ENCODE data around the gene RSRC1.
"Not testable (repeated sequence)": the region's sequence is repeated elsewhere in the genome, so short reads cannot be mapped to it uniquely, and the experiment has no call there.

Gene RSRC1

GRCh38 chr3:158200955-158201354 lies 91.1 kb downstream of the RSRC1 start:
- no peak overlapping the region for H3K27ac ChIP-seq (ENCODE audit: low read length)
- H3K9me3 ChIP-seq (ENCODE audit: control insufficient read depth in 1 of 2, low read length in 2 of 2): peaks cover 0 to 13% of the 10 kb centered on the region in 2 donors
- H3K4me3 ChIP-seq (ENCODE audit: low read depth in 1 of 2, low read length in 2 of 2): no peak overlapping the region
- H3K36me3 ChIP-seq (ENCODE audit: control insufficient read depth in 1 of 2, insufficient read depth in 2 of 2, low read length in 2 of 2): no peaks in the 10 kb centered on the region
- H3K4me1 ChIP-seq (ENCODE audit: control insufficient read depth in 1 of 2, insufficient read depth in 2 of 2, low read length in 2 of 2): no peaks in the 10 kb centered on the region
- H3K27me3 ChIP-seq (ENCODE audit: low read depth, low read length): no peaks in the 10 kb centered on the region

- no peaks in the 10 kb centered on the region for H3K36me3 ChIP-seq (ENCODE audit: control insufficient read depth in 1 of 2, insufficient read depth in 2 of 2, low read length in 2 of 2)
- H3K9me3 ChIP-seq (ENCODE audit: control insufficient read depth in 1 of 2, low read length in 2 of 2): peaks cover 0 to 6% of the 10 kb centered on the region in 2 donors
- H3K4me3 ChIP-seq (ENCODE audit: low read depth in 1 of 2, low read length in 2 of 2): no peak overlapping the region
- H3K27ac ChIP-seq (ENCODE audit: low read length): no peak overlapping the region
- no peaks in the 10 kb centered on the region for H3K4me1 ChIP-seq (ENCODE audit: control insufficient read depth in 1 of 2, insufficient read depth in 2 of 2, low read length in 2 of 2)
- H3K27me3 ChIP-seq (ENCODE audit: low read depth, low read length): no peaks in the 10 kb centered on the region
Measured at GRCh38 chr3:158205324-158205723, 95.4 kb downstream of the RSRC1 start.

GRCh38 chr3:158205994-158206393 lies 96.1 kb downstream of the RSRC1 start:
- Histone ChIP-seq H3K27ac (ENCODE audit: low read length) (no peak overlapping the region), H3K36me3 (ENCODE audit: control insufficient read depth in 1 of 2, insufficient read depth in 2 of 2, low read length in 2 of 2) (no peaks in the 10 kb centered on the region), H3K4me3 (ENCODE audit: low read depth in 1 of 2, low read length in 2 of 2) (no peak overlapping the region), H3K27me3 (ENCODE audit: low read depth, low read length) (no peaks in the 10 kb centered on the region), H3K9me3 (ENCODE audit: control insufficient read depth in 1 of 2, low read length in 2 of 2) (peaks cover 0 to under 1% of the 10 kb centered on the region in 2 donors), H3K4me1 (ENCODE audit: control insufficient read depth in 1 of 2, insufficient read depth in 2 of 2, low read length in 2 of 2) (no peaks in the 10 kb centered on the region)

GRCh38 chr3:158210067-158210466 lies 100.2 kb downstream of the RSRC1 start:
- no peaks in the 10 kb centered on the region for H3K4me1 ChIP-seq (ENCODE audit: control insufficient read depth in 1 of 2, insufficient read depth in 2 of 2, low read length in 2 of 2)
- no peaks in the 10 kb centered on the region for H3K27me3 ChIP-seq (ENCODE audit: low read depth, low read length)
- H3K36me3 ChIP-seq (ENCODE audit: control insufficient read depth in 1 of 2, insufficient read depth in 2 of 2, low read length in 2 of 2): no peaks in the 10 kb centered on the region
- H3K27ac ChIP-seq (ENCODE audit: low read length): no peak overlapping the region
- no peak overlapping the region for H3K4me3 ChIP-seq (ENCODE audit: low read depth in 1 of 2, low read length in 2 of 2)
- no peaks in the 10 kb centered on the region for H3K9me3 ChIP-seq (ENCODE audit: control insufficient read depth in 1 of 2, low read length in 2 of 2)

- H3K4me1 ChIP-seq (ENCODE audit: control insufficient read depth in 1 of 2, insufficient read depth in 2 of 2, low read length in 2 of 2): no peaks in the 10 kb centered on the region
- H3K27me3 ChIP-seq (ENCODE audit: low read depth, low read length): no peaks in the 10 kb centered on the region
- H3K9me3 ChIP-seq (ENCODE audit: control insufficient read depth in 1 of 2, low read length in 2 of 2): no peaks in the 10 kb centered on the region
- no peaks in the 10 kb centered on the region for H3K36me3 ChIP-seq (ENCODE audit: control insufficient read depth in 1 of 2, insufficient read depth in 2 of 2, low read length in 2 of 2)
- no peak overlapping the region for H3K27ac ChIP-seq (ENCODE audit: low read length)
- no peak overlapping the region for H3K4me3 ChIP-seq (ENCODE audit: low read depth in 1 of 2, low read length in 2 of 2)
Measured at GRCh38 chr3:158213461-158213860, 103.6 kb downstream of the RSRC1 start.

- Histone ChIP-seq H3K36me3 (ENCODE audit: control insufficient read depth in 1 of 2, insufficient read depth in 2 of 2, low read length in 2 of 2) (no peaks in the 10 kb centered on the region), H3K27me3 (ENCODE audit: low read depth, low read length) (no peaks in the 10 kb centered on the region), H3K4me1 (ENCODE audit: control insufficient read depth in 1 of 2, insufficient read depth in 2 of 2, low read length in 2 of 2) (no peaks in the 10 kb centered on the region), H3K4me3 (ENCODE audit: low read depth in 1 of 2, low read length in 2 of 2) (no peak overlapping the region), H3K9me3 (ENCODE audit: control insufficient read depth in 1 of 2, low read length in 2 of 2) (no peaks in the 10 kb centered on the region), H3K27ac (ENCODE audit: low read length) (no peak overlapping the region)
Measured at GRCh38 chr3:158217992-158218391, 108.1 kb downstream of the RSRC1 start.

- Histone ChIP-seq H3K27me3 (ENCODE audit: low read depth, low read length) (no peaks in the 10 kb centered on the region), H3K36me3 (ENCODE audit: control insufficient read depth in 1 of 2, insufficient read depth in 2 of 2, low read length in 2 of 2) (no peaks in the 10 kb centered on the region), H3K27ac (ENCODE audit: low read length) (no peak overlapping the region), H3K4me1 (ENCODE audit: control insufficient read depth in 1 of 2, insufficient read depth in 2 of 2, low read length in 2 of 2) (no peaks in the 10 kb centered on the region), H3K9me3 (ENCODE audit: control insufficient read depth in 1 of 2, low read length in 2 of 2) (no peaks in the 10 kb centered on the region), H3K4me3 (ENCODE audit: low read depth in 1 of 2, low read length in 2 of 2) (no peak overlapping the region)
Measured at GRCh38 chr3:158220575-158220974, 110.7 kb downstream of the RSRC1 start.

- Histone ChIP-seq H3K27me3 (ENCODE audit: low read depth, low read length) (no peaks in the 10 kb centered on the region), H3K4me1 (ENCODE audit: control insufficient read depth in 1 of 2, insufficient read depth in 2 of 2, low read length in 2 of 2) (no peaks in the 10 kb centered on the region), H3K36me3 (ENCODE audit: control insufficient read depth in 1 of 2, insufficient read depth in 2 of 2, low read length in 2 of 2) (no peaks in the 10 kb centered on the region), H3K27ac (ENCODE audit: low read length) (no peak overlapping the region), H3K9me3 (ENCODE audit: control insufficient read depth in 1 of 2, low read length in 2 of 2) (no peaks in the 10 kb centered on the region), H3K4me3 (ENCODE audit: low read depth in 1 of 2, low read length in 2 of 2) (no peak overlapping the region)
Measured at GRCh38 chr3:158221426-158221825, 111.5 kb downstream of the RSRC1 start.

- Histone ChIP-seq H3K36me3 (ENCODE audit: control insufficient read depth in 1 of 2, insufficient read depth in 2 of 2, low read length in 2 of 2) (peaks cover 0 to 4% of the 10 kb centered on the region in 2 donors), H3K27me3 (ENCODE audit: low read depth, low read length) (no peaks in the 10 kb centered on the region), H3K4me3 (ENCODE audit: low read depth in 1 of 2, low read length in 2 of 2) (no peak overlapping the region), H3K27ac (ENCODE audit: low read length) (no peak overlapping the region), H3K4me1 (ENCODE audit: control insufficient read depth in 1 of 2, insufficient read depth in 2 of 2, low read length in 2 of 2) (no peaks in the 10 kb centered on the region), H3K9me3 (ENCODE audit: control insufficient read depth in 1 of 2, low read length in 2 of 2) (no peaks in the 10 kb centered on the region)
Measured at GRCh38 chr3:158226429-158226828, 116.5 kb downstream of the RSRC1 start.

GRCh38 chr3:158228942-158229341 lies 119.1 kb downstream of the RSRC1 start:
- not testable (repeated sequence) for H3K4me1 ChIP-seq (ENCODE audit: control insufficient read depth in 1 of 2, insufficient read depth in 2 of 2, low read length in 2 of 2); H3K27me3 ChIP-seq (ENCODE audit: low read depth, low read length); H3K4me3 ChIP-seq (ENCODE audit: low read depth in 1 of 2, low read length in 2 of 2); H3K27ac ChIP-seq (ENCODE audit: low read length); H3K9me3 ChIP-seq (ENCODE audit: control insufficient read depth in 1 of 2, low read length in 2 of 2); H3K36me3 ChIP-seq (ENCODE audit: control insufficient read depth in 1 of 2, insufficient read depth in 2 of 2, low read length in 2 of 2)

- no peak overlapping the region for H3K27ac ChIP-seq (ENCODE audit: low read length)
- H3K27me3 ChIP-seq (ENCODE audit: low read depth, low read length): no peaks in the 10 kb centered on the region
- H3K9me3 ChIP-seq (ENCODE audit: control insufficient read depth in 1 of 2, low read length in 2 of 2): no peaks in the 10 kb centered on the region
- no peaks in the 10 kb centered on the region for H3K4me1 ChIP-seq (ENCODE audit: control insufficient read depth in 1 of 2, insufficient read depth in 2 of 2, low read length in 2 of 2)
- no peak overlapping the region for H3K4me3 ChIP-seq (ENCODE audit: low read depth in 1 of 2, low read length in 2 of 2)
- H3K36me3 ChIP-seq (ENCODE audit: control insufficient read depth in 1 of 2, insufficient read depth in 2 of 2, low read length in 2 of 2): peaks cover 0 to 4% of the 10 kb centered on the region in 2 donors
Measured at GRCh38 chr3:158233791-158234190, 123.9 kb downstream of the RSRC1 start.

- Histone ChIP-seq H3K27ac (ENCODE audit: low read length) (no peak overlapping the region), H3K27me3 (ENCODE audit: low read depth, low read length) (no peaks in the 10 kb centered on the region), H3K4me1 (ENCODE audit: control insufficient read depth in 1 of 2, insufficient read depth in 2 of 2, low read length in 2 of 2) (no peaks in the 10 kb centered on the region), H3K4me3 (ENCODE audit: low read depth in 1 of 2, low read length in 2 of 2) (no peak overlapping the region), H3K9me3 (ENCODE audit: control insufficient read depth in 1 of 2, low read length in 2 of 2) (peaks cover 0 to 2% of the 10 kb centered on the region in 2 donors), H3K36me3 (ENCODE audit: control insufficient read depth in 1 of 2, insufficient read depth in 2 of 2, low read length in 2 of 2) (no peaks in the 10 kb centered on the region)
Measured at GRCh38 chr3:158244274-158244673, 134.4 kb downstream of the RSRC1 start.
